GM12878 (cell line): ENCODE measurements around the gene MKNK1.

ENCODE experiments used
- BRCA1 ChIP-seq: IDR thresholded peaks from 2 replicates; pipeline ENCODE4 v1.6.1; 2011; ENCODE audit warnings: low read depth, low read length, improper control_type of control experiment
- CEBPB ChIP-seq, 2 experiments: fragments of 150-350 bp in 1 of 2; IDR thresholded peaks; 2 replicates each; pipeline ENCODE4 v1.6.1; 2012 to 2014; ENCODE audit warnings: low read depth in 2 of 2, low read length in 2 of 2, borderline replicate concordance in 1 of 2, inconsistent platforms in 1 of 2
- CTCF ChIP-seq, 3 experiments: IDR thresholded peaks in 2 of 3; conservative IDR thresholded peaks in 1 of 3; 2 replicates each; pipeline ENCODE4 v1.5.1; 2011; ENCODE audit warnings: low read depth in 3 of 3, low read length in 3 of 3, mild to moderate bottlenecking in 3 of 3, control low read depth in 2 of 3, moderate library complexity in 2 of 3, inconsistent platforms in 1 of 3, mixed read lengths in 1 of 3; ENCODE audit not compliant: control insufficient read depth in 2 of 3, insufficient read depth in 1 of 3; ENCODE audit errors: extremely low read depth in 1 of 3
- ELK1 ChIP-seq: IDR thresholded peaks from 2 replicates; pipeline ENCODE4 v1.6.1; 2012; ENCODE audit warnings: low read depth, low read length, improper control_type of control experiment
- HCFC1 ChIP-seq: fragments of 150-350 bp; IDR thresholded peaks from 2 replicates; pipeline ENCODE4 v1.6.1; 2014; ENCODE audit warnings: low read length
- HDAC6 ChIP-seq: fragments of 200-600 bp; sonication (generic); IDR thresholded peaks from one replicate; pipeline ENCODE4 v1.8.0; 2017; ENCODE audit warnings: antibody characterized with exemption; ENCODE audit not compliant: unreplicated experiment
- PML ChIP-seq: IDR thresholded peaks from 2 replicates; pipeline ENCODE4 v1.6.1; 2012; ENCODE audit warnings: low read length, inconsistent platforms
- POLR2A ChIP-seq: IDR thresholded peaks from 2 replicates; pipeline ENCODE4 v1.6.1; 2011; ENCODE audit warnings: low read depth, mild to moderate bottlenecking, low read length
- POLR2AphosphoS5 ChIP-seq: IDR thresholded peaks from 2 replicates; pipeline ENCODE4 v1.6.1; 2011; ENCODE audit warnings: mild to moderate bottlenecking, low read length, inconsistent platforms
- POU2F2 ChIP-seq: IDR thresholded peaks from 3 replicates; pipeline ENCODE4 v1.6.1; 2011; ENCODE audit warnings: low read depth, mild to moderate bottlenecking, low read length, borderline replicate concordance
- PRDM15 ChIP-seq: fragments of 450-650 bp; formaldehyde crosslinking; IDR thresholded peaks from 2 replicates; pipeline ENCODE4 v1.4.0; 2020; ENCODE audit warnings: mild to moderate bottlenecking, moderate library complexity
- TAF1 ChIP-seq: IDR thresholded peaks from 2 replicates; pipeline ENCODE4 v1.6.1; 2011; ENCODE audit warnings: mild to moderate bottlenecking, low read depth, low read length, borderline replicate concordance
- TCF12 ChIP-seq: IDR thresholded peaks from 2 replicates; pipeline ENCODE4 v1.6.1; 2011; ENCODE audit warnings: low read depth, mild to moderate bottlenecking, low read length
- YY1 ChIP-seq: IDR thresholded peaks from 2 replicates; pipeline ENCODE4 v1.6.1; 2011; ENCODE audit warnings: low read depth, mild to moderate bottlenecking, low read length

- TF ChIP-seq CEBPB (IDR thresholded peaks at IDR 0.05; ENCODE audit: borderline replicate concordance in 1 of 2, low read depth in 2 of 2, low read length in 2 of 2): no peak
- TF ChIP-seq ELK1: no peak
- no peak for TF ChIP-seq HCFC1
- TF ChIP-seq HDAC6: no peak
- TF ChIP-seq POLR2A: no peak
- no peak for TF ChIP-seq POU2F2
- no peak for TF ChIP-seq POLR2AphosphoS5
- no peak for TF ChIP-seq PRDM15
- no peak for TF ChIP-seq YY1
- TF ChIP-seq PML: no peak
- no peak for TF ChIP-seq TCF12
- no peak for TF ChIP-seq BRCA1
- no peak for TF ChIP-seq CTCF (IDR thresholded peaks at IDR 0.05 in 2 of 3, conservative IDR thresholded peaks at IDR 0.05 in 1 of 3; ENCODE audit: control insufficient read depth in 2 of 3, extremely low read depth in 1 of 3, insufficient read depth in 1 of 3, low read depth in 3 of 3, low read length in 3 of 3)
- no peak for TF ChIP-seq TAF1
Measured at GRCh38 chr1:46516200-46516950, 87.7 kb downstream of the MKNK1 start.
